ENCODE data around the gene RAD18.

- TF ChIP-seq POLR2AphosphoS5 (IDR thresholded peaks at IDR 0.05) (no peak), CTCF (IDR thresholded peaks at IDR 0.05) (no peak), POLR2A (IDR thresholded peaks at IDR 0.05) (no peak), EP300 (IDR thresholded peaks at IDR 0.05) (no peak)
Observed at GRCh38 chr3:8993331-8993730, 30.1 kb upstream of the RAD18 start.
